HG03025 (cell line): ENCODE results near the gene FIGNL2.
"Not testable (repeated sequence)": the region's sequence is repeated elsewhere in the genome, so short reads cannot be mapped to it uniquely, and the experiment has no call there.

Experiments used
- ATAC-seq: cut with Tn5 transposase; IDR thresholded peaks from one replicate; pipeline ENCODE4 v1.9.1; 2021; ENCODE audit warnings: mild to moderate bottlenecking, moderate library complexity; ENCODE audit not compliant: unreplicated experiment, low FRiP score

The FIGNL2 gene

GRCh38 chr12:51836827-51837173 is 11.7 kb downstream of the FIGNL2 start:
- no peak for ATAC-seq

GRCh38 chr12:51836041-51836826 is 12.3 kb downstream of the FIGNL2 start:
- no peak for ATAC-seq

- no peak for ATAC-seq
Measured at GRCh38 chr12:51834411-51834810, 14.1 kb downstream of the FIGNL2 start.

- ATAC-seq: no peak
Measured at GRCh38 chr12:51833448-51834227, 14.9 kb downstream of the FIGNL2 start.

- no peak for ATAC-seq
Measured at GRCh38 chr12:51832354-51833107, 16.0 kb downstream of the FIGNL2 start.

GRCh38 chr12:51831817-51832216 is 16.7 kb downstream of the FIGNL2 start:
- ATAC-seq: not testable (repeated sequence)

- ATAC-seq: no peak
Measured at GRCh38 chr12:51829641-51830040, 18.9 kb downstream of the FIGNL2 start.

- ATAC-seq: no peak
Measured at GRCh38 chr12:51829011-51829481, 19.5 kb downstream of the FIGNL2 start.

- ATAC-seq: no peak
Measured at GRCh38 chr12:51827925-51828818, 20.3 kb downstream of the FIGNL2 start.

GRCh38 chr12:51826881-51827280 is 21.6 kb downstream of the FIGNL2 start:
- ATAC-seq: no peak

- ATAC-seq: no peak
Measured at GRCh38 chr12:51825216-51825615, 23.3 kb downstream of the FIGNL2 start.

- no peak for ATAC-seq
Measured at GRCh38 chr12:51823875-51824565, 24.5 kb downstream of the FIGNL2 start.

GRCh38 chr12:51822956-51823355 is 25.6 kb downstream of the FIGNL2 start:
- ATAC-seq: no peak

- ATAC-seq: no peak
Measured at GRCh38 chr12:51822261-51822616, 26.3 kb downstream of the FIGNL2 start.

- ATAC-seq: no peak
Measured at GRCh38 chr12:51821440-51822260, 26.9 kb downstream of the FIGNL2 start.

GRCh38 chr12:51820526-51821439 is 27.7 kb downstream of the FIGNL2 start:
- ATAC-seq: no peak

- ATAC-seq: no peak
Measured at GRCh38 chr12:51819736-51820525, 28.6 kb downstream of the FIGNL2 start.
